ENCODE data around the gene BIRC7.

BIRC7 gene

DNA sequence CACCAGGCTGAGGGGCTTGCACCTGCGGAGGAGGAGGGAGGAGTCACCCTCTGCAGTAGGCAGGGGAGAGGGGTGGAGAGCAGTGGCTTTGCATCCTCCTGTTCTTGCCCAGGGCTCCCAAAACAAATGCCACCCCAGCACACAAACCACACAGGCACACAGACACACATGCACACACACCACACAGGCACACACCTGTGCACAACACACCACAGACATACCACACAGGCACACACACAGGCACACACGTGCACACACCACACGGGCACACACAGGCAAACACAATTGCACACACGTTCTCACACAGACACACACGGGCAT lies 46.4 kb upstream of the BIRC7 start:
- no peak overlapping the region for H3K4me3 ChIP-seq (ENCODE audit: control insufficient read depth, low read depth, low read length)
- TF ChIP-seq, protein P1, sequence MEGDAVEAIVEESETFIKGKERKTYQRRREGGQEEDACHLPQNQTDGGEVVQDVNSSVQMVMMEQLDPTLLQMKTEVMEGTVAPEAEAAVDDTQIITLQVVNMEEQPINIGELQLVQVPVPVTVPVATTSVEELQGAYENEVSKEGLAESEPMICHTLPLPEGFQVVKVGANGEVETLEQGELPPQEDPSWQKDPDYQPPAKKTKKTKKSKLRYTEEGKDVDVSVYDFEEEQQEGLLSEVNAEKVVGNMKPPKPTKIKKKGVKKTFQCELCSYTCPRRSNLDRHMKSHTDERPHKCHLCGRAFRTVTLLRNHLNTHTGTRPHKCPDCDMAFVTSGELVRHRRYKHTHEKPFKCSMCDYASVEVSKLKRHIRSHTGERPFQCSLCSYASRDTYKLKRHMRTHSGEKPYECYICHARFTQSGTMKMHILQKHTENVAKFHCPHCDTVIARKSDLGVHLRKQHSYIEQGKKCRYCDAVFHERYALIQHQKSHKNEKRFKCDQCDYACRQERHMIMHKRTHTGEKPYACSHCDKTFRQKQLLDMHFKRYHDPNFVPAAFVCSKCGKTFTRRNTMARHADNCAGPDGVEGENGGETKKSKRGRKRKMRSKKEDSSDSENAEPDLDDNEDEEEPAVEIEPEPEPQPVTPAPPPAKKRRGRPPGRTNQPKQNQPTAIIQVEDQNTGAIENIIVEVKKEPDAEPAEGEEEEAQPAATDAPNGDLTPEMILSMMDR (IDR thresholded peaks at IDR 0.05; ENCODE audit: control insufficient read depth, insufficient read depth, low read depth, low read length, missing control alignments), result no peak
- DNase-seq (ENCODE audit: low read depth), result no peak

- TF ChIP-seq, protein P1 (IDR thresholded peaks at IDR 0.05; ENCODE audit: control insufficient read depth, insufficient read depth, low read depth, low read length, missing control alignments), result no peak
- no peak for DNase-seq (ENCODE audit: low read depth)
- no peak overlapping the region for H3K4me3 ChIP-seq (ENCODE audit: control insufficient read depth, low read depth, low read length)
These were observed 45.7 kb upstream of the BIRC7 start for GRCh38 chr20:63189846-63190559.

- TF ChIP-seq, protein P1 (IDR thresholded peaks at IDR 0.05; ENCODE audit: control insufficient read depth, insufficient read depth, low read depth, low read length, missing control alignments), result no peak
- H3K4me3 ChIP-seq (ENCODE audit: control insufficient read depth, low read depth, low read length), result no peak overlapping the region
- no peak for DNase-seq (ENCODE audit: low read depth)
These were observed 44.9 kb upstream of the BIRC7 start for GRCh38 chr20:63190828-63191227.

DNA sequence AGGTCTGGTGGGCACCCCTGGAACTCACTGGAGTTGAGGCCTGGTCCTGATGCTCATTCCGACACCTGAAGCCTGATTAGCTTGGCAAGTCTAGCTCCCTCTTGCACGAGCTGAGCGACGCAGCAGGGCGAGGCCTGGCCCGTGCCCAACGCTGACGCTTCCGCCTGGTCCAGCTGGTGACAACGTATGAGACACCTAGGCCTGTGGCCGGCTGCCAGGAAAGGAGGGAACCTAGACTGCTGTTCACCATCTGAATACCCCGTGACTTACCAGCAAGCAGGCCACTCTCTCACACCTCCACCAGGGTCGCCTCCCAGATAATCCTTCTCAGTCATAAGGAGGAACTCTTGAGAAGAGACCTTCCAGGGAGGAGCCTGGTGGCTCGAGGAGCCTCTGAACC lies 44.3 kb upstream of the BIRC7 start:
- TF ChIP-seq, protein P1 (IDR thresholded peaks at IDR 0.05; ENCODE audit: control insufficient read depth, insufficient read depth, low read depth, low read length, missing control alignments), result no peak
- no peak overlapping the region for H3K4me3 ChIP-seq (ENCODE audit: control insufficient read depth, low read depth, low read length)
- no peak for DNase-seq (ENCODE audit: low read depth)

DNA sequence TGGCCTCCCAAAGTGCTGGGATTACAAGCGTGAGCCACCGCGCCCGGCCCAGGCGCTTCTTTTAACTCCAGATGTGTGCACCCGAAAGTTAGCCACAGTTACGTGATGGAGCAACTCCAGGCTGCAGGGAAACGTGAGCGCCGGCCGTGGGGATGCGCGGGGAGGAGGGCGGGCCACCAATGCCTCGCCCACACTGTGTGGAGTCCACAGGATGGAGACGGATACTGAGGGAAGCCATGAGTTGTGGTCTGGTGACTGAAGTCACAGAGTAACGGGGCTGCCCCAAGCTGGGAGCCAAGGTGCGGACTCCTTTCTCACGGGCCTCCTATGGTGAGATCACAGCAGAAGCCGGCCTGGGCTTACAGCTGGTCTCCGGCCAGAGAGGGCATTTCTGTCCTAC lies 43.0 kb upstream of the BIRC7 start:
- TF ChIP-seq, protein P1 (IDR thresholded peaks at IDR 0.05; ENCODE audit: control insufficient read depth, insufficient read depth, low read depth, low read length, missing control alignments), result no peak
- DNase-seq (ENCODE audit: low read depth), result no peak
- H3K4me3 ChIP-seq (ENCODE audit: control insufficient read depth, low read depth, low read length), result no peak overlapping the region

DNA sequence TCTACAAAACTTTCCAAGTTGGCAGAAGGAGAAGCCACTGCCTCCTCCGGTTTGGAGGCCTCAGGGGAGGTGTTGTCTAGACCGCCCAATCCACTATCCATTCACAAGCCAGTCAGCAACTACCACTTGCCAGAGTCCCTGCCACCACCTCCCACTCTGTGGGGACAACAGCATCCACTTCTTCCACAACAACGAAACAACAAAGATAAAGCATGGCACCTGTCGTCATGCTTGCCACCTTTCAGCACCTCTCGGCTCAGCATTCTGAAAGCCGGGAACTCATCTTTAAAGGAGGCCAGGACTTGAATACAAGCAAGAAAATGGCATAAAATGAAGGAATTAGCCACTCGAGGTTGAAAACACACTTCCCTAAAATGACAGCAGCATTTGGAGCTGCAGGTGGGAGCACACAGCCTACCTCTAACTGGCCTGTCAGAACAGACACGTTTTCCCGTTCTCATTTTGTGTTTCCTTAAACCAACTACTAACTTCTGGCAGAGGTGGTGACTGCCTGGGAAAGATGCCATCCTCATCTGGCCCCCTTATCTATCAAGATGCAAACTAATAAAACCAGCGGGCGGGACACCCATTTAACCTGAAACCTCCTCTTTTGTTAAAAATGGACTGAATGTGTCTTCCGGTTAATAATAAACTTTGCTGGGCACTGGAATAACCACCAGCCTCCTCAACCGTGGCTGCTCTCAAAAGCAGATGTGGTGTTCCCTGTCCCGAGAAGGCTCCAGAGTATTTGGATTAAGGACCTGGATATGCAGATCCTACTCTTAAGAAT lies 41.5 kb upstream of the BIRC7 start:
- TF ChIP-seq, protein P1 (IDR thresholded peaks at IDR 0.05; ENCODE audit: control insufficient read depth, insufficient read depth, low read depth, low read length, missing control alignments), result no peak
- H3K4me3 ChIP-seq (ENCODE audit: control insufficient read depth, low read depth, low read length), result no peak overlapping the region
- DNase-seq (ENCODE audit: low read depth), result no peak
